Bronchial epithelial cell (primary cell): ENCODE data around the gene CKAP5. TPM values are rescaled to one million over a fixed set of nuclear protein-coding genes. Genes with fewer than 3 reads are reported as not detected.

Experiments
- DNase-seq: peaks from one replicate; pipeline ENCODE4 v3.0.0-alpha.2; 2010; ENCODE audit warnings: low read depth
- FAIRE-seq: peaks from 2 replicates; lab custom pipeline; 2011; peaks lifted over from hg19 to GRCh38; lab: Jason Lieb, UNC
- H3K27me3 ChIP-seq: 2 replicates; pipeline ENCODE4 v1.5.1; 2011; ENCODE audit warnings: low read length; ENCODE audit not compliant: control insufficient read depth, insufficient read depth
- H3K36me3 ChIP-seq: 2 replicates; pipeline ENCODE4 v1.5.1; 2011; ENCODE audit warnings: low read length; ENCODE audit not compliant: control insufficient read depth, insufficient read depth
- H3K4me3 ChIP-seq: 2 replicates; pipeline ENCODE4 v1.5.1; 2011; ENCODE audit warnings: mild to moderate bottlenecking, low read depth, low read length, control low read depth
- total RNA-seq: library from RNA; depleted of rRNA; stranded (reverse); fragments of >200 nt; gene quantifications from 2 replicates; pipeline ENCODE4 v1.2.1, GENCODE V29; 2014
- TF ChIP-seq, protein P1 (sequence below): IDR thresholded peaks from 2 replicates; pipeline ENCODE4 v1.5.1; 2011; ENCODE audit warnings: mild to moderate bottlenecking, moderate library complexity, low read length, control low read depth, inconsistent platforms; ENCODE audit not compliant: insufficient read depth, severe bottlenecking

CKAP5 gene
- total RNA-seq, 1 donor from 2014 or later = 41.6 TPM

GRCh38 chr11:46832511-46833214, 13.4 kb downstream of the CKAP5 start:
- H3K27me3 ChIP-seq = no peaks in the 10 kb centered on the region
- FAIRE-seq (no peak), DNase-seq (no peak)
- no peak overlapping the region for H3K4me3 ChIP-seq
- TF ChIP-seq, protein P1, sequence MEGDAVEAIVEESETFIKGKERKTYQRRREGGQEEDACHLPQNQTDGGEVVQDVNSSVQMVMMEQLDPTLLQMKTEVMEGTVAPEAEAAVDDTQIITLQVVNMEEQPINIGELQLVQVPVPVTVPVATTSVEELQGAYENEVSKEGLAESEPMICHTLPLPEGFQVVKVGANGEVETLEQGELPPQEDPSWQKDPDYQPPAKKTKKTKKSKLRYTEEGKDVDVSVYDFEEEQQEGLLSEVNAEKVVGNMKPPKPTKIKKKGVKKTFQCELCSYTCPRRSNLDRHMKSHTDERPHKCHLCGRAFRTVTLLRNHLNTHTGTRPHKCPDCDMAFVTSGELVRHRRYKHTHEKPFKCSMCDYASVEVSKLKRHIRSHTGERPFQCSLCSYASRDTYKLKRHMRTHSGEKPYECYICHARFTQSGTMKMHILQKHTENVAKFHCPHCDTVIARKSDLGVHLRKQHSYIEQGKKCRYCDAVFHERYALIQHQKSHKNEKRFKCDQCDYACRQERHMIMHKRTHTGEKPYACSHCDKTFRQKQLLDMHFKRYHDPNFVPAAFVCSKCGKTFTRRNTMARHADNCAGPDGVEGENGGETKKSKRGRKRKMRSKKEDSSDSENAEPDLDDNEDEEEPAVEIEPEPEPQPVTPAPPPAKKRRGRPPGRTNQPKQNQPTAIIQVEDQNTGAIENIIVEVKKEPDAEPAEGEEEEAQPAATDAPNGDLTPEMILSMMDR = no peak
- H3K36me3 ChIP-seq = no peaks in the 10 kb centered on the region

DNA sequence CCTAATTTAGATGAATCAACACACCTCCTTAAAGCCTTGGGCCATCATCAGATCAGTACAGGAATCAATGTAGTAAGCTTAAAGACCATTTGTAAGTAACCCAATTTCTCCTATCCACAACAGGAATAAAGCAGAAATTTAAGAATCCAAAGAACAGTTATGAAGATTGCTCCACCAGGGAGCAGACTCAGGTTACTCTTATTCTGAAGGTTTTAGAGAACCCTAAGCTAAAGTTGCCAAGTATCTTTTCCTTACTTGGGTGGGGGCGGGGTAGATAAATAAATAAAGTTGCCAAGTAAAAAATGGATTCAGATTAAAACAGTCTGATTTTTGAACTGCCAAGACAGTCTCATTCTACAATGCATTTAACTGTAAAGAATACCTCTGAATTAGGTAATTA, 18.1 kb downstream of the CKAP5 start:
- DNase-seq = no peak
- FAIRE-seq = no peak

GRCh38 chr11:46826310-46827044, 19.6 kb downstream of the CKAP5 start:
- H3K4me3 ChIP-seq = peak overlapping the region; percentile 67
- TF ChIP-seq, protein P1 = peak; percentile 12
- no peaks in the 10 kb centered on the region for H3K36me3 ChIP-seq
- no peaks in the 10 kb centered on the region for H3K27me3 ChIP-seq
- no peak for FAIRE-seq
- peak; percentile 71 for DNase-seq

More for the DNA sequence above, 18.1 kb downstream of the CKAP5 start:
- H3K36me3 ChIP-seq = no peaks in the 10 kb centered on the region
- H3K4me3 ChIP-seq = no peak overlapping the region
- no peaks in the 10 kb centered on the region for H3K27me3 ChIP-seq
- TF ChIP-seq, protein P1 = no peak

DNA sequence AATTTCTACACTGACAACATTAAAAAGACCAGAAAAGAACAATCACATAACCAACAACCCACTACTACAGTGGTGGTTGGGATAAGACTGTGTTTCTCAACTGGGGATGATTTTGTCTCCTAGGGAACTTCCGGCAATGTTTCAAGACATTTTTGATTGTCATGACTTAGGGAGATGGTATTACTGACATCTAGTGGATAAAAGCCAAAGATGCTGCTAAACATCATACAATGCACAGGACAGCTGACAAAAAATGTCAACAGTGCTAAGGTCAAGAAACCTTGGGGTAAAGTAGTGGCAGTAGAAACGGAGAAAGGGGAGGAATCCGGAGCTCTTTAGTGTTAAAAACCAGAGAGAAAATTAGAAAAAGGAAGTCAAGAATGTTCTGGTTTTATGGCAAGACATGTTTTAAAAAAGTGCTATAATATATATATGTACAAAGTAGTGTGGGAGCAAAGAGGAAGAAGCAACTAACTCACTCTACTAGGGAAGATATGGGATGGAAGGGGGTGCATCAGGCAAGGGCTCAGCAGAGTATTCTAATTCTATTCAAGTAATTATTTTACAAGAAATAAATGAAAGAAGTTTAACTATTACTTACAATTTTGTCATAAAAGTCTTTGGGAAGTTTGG, 37.2 kb downstream of the CKAP5 start:
- FAIRE-seq (no peak), DNase-seq (peak; percentile 56)
- Histone ChIP-seq H3K36me3 (peaks cover 2% of the 10 kb centered on the region), H3K4me3 (no peak overlapping the region), H3K27me3 (no peaks in the 10 kb centered on the region)
- TF ChIP-seq, protein P1 = peak; percentile 35

DNA sequence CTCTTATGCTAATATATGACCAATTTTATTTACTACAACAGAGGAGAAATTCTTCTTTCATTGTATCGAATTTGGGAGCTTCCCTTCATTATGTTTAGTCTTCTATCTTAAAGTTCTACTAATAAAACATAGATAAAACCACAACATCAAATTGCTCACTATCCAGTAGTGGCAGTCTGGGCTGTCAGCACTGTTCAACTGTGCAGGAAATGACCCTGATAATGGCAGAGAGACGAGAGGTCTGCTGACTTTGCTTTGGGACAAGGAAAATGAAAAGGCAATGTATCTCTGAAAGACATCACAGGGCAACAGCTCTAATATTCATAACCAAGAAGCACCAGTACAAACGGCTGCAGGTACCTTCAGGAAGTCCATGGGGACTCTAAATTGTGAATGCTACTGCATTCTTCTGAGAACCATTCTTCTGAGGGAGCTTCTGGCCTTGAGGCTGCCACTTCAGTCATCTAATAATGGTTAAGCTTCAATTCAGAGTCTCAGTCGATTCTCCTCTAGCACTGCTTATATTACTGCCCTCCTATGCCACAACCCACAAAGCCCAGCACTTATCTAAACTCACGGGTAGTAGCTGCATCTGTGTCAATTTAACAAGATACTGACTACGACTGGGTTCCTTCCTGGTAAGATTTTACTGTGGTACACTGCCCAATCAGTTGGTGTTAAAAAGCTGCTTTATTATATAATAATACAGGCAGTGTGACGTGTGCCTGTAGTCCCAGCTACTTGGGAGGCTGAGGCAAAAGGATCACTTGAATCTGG, 44.2 kb downstream of the CKAP5 start:
- peaks cover 12% of the 10 kb centered on the region for H3K36me3 ChIP-seq
- TF ChIP-seq, protein P1 = no peak
- FAIRE-seq (no peak), DNase-seq (no peak)
- no peaks in the 10 kb centered on the region for H3K27me3 ChIP-seq
- no peak overlapping the region for H3K4me3 ChIP-seq
